ENCODE measurements around the gene KLHL30. TPM values are rescaled to one million over a fixed set of nuclear protein-coding genes. Genes with fewer than 3 reads are reported as not detected.
"Not testable (repeated sequence)": the region's sequence is repeated elsewhere in the genome, so short reads cannot be mapped to it uniquely, and the experiment has no call there.

The KLHL30 gene
- total RNA-seq, 2 donors from 2014 or later, result 15.8 to 16.6 TPM

- intact Hi-C loops (cut with DNase I); DNase-seq; ATAC-seq: not testable (repeated sequence)
Observed at GRCh38 chr2:238115709-238116108, 22.8 kb upstream of the KLHL30 start.

- ATAC-seq (no peak), DNase-seq (peak; percentile 11)
- intact Hi-C loops (cut with DNase I), result no loop called here
Observed at GRCh38 chr2:238116298-238117198, 21.9 kb upstream of the KLHL30 start.

GRCh38 chr2:238117199-238118154 lies 21.0 kb upstream of the KLHL30 start:
- ATAC-seq (no peak), DNase-seq (peak; percentile 14)
- intact Hi-C loops (cut with DNase I), result no loop called here

GRCh38 chr2:238119756-238120462 lies 18.6 kb upstream of the KLHL30 start:
- peak; percentile 14 for DNase-seq

GRCh38 chr2:238120463-238121298 lies 17.8 kb upstream of the KLHL30 start:
- intact Hi-C loops (cut with DNase I), result no loop called here
- DNase-seq, result peak; percentile 30
- peak; percentile 45 to 78 for ATAC-seq

More at GRCh38 chr2:238119756-238120462, 18.6 kb upstream of the KLHL30 start:
- intact Hi-C loops (cut with DNase I), result no loop called here
- ATAC-seq, result no peak

GRCh38 chr2:238121511-238122286 lies 16.8 kb upstream of the KLHL30 start:
- no peak for ATAC-seq
- intact Hi-C loops (cut with DNase I), result no loop called here
- peak; percentile 12 for DNase-seq

- no peak for ATAC-seq
- DNase-seq, result peak; percentile 14
- intact Hi-C loops (cut with DNase I), result no loop called here
Observed at GRCh38 chr2:238122287-238123217, 15.9 kb upstream of the KLHL30 start.

GRCh38 chr2:238123218-238123971 lies 15.1 kb upstream of the KLHL30 start:
- ATAC-seq, result no peak
- intact Hi-C loops (cut with DNase I), result no loop called here
- peak; percentile 19 for DNase-seq

GRCh38 chr2:238123991-238124470 lies 14.4 kb upstream of the KLHL30 start:
- intact Hi-C loops (cut with DNase I), result no loop called here
- DNase-seq (no peak), ATAC-seq (no peak)

GRCh38 chr2:238124488-238125126 lies 13.9 kb upstream of the KLHL30 start:
- intact Hi-C loops (cut with DNase I), result no loop called here
- DNase-seq (no peak), ATAC-seq (no peak)

GRCh38 chr2:238125127-238125885 lies 13.2 kb upstream of the KLHL30 start:
- DNase-seq (peak; percentile 8), ATAC-seq (no peak)
- intact Hi-C loops (cut with DNase I), result no loop called here

GRCh38 chr2:238126338-238126737 lies 12.1 kb upstream of the KLHL30 start:
- no peak for ATAC-seq

GRCh38 chr2:238126775-238127164 lies 11.7 kb upstream of the KLHL30 start:
- no peak for DNase-seq
- no peak for ATAC-seq
- intact Hi-C loops (cut with DNase I), result no loop called here

More at GRCh38 chr2:238126338-238126737, 12.1 kb upstream of the KLHL30 start:
- no peak for DNase-seq
- intact Hi-C loops (cut with DNase I), result no loop called here

Measured in left cardiac atrium (tissue), 4 donors.